Vagina (tissue), 2 donors: ENCODE data around the gene PPP2R2C. TPM values are rescaled to one million over a fixed set of nuclear protein-coding genes. Genes with fewer than 3 reads are reported as not detected.
A peak's percentile ranks its signal among the peaks of the same experiment; 100 is the strongest.

Source experiments
- DNase-seq, 2 donors: peaks; one replicate each; pipeline ENCODE4 v3.0.0-alpha.2; 2017; ENCODE audit errors: extremely low spot score in 2 of 2
- H3K27ac ChIP-seq: fragments of 200-600 bp; sonication (generic); one replicate; pipeline ENCODE4 v1.5.1; 2019
- H3K27me3 ChIP-seq: fragments of 200-600 bp; sonication (generic); one replicate; pipeline ENCODE4 v1.5.1; 2019
- H3K36me3 ChIP-seq, 2 donors: fragments of 200-600 bp; sonication (generic); one replicate each; pipeline ENCODE4 v1.5.1; 2017 to 2019
- H3K4me1 ChIP-seq: fragments of 200-600 bp; sonication (generic); one replicate; pipeline ENCODE4 v1.5.1; 2019
- H3K4me3 ChIP-seq, 2 donors: fragments of 200-600 bp; sonication (generic); 1 replicate in 1 of 2; 2 replicates in 1 of 2; pipeline ENCODE4 v1.5.1; 2016 to 2019
- H3K9me3 ChIP-seq: fragments of 200-600 bp; sonication (generic); one replicate; pipeline ENCODE4 v1.5.1; 2019
- CTCF ChIP-seq, 3 experiments: fragments of 450-650 bp in 2 of 3; fragments of 200-600 bp in 1 of 3; sonication (generic) in 1 of 3; IDR thresholded peaks; one replicate each; pipeline ENCODE4 v1.5.1; 2017 to 2019; ENCODE audit warnings: antibody characterized with exemption in 3 of 3, mild to moderate bottlenecking in 2 of 3, moderate library complexity in 2 of 3
- POLR2A ChIP-seq, 2 donors: fragments of 450-650 bp; IDR thresholded peaks; one replicate each; pipeline ENCODE4 v1.6.1; 2017; ENCODE audit warnings: antibody characterized with exemption in 2 of 2, mild to moderate bottlenecking in 2 of 2, moderate library complexity in 2 of 2
- POLR2AphosphoS5 ChIP-seq, 2 donors: sonication (generic); formaldehyde crosslinking; IDR thresholded peaks; one replicate each; pipeline ENCODE4 v1.9.0; 2017; ENCODE audit warnings: antibody characterized with exemption in 2 of 2, mild to moderate bottlenecking in 2 of 2, low read depth in 1 of 2; ENCODE audit not compliant: insufficient read depth in 1 of 2
- intact Hi-C: fragments of 100-400 bp; cut with DNase I; formaldehyde crosslinking; loops from one replicate; pipeline ENCODE4 v1.15.1; 2023
- total RNA-seq: library from RNA; depleted of rRNA; stranded (reverse); fragments of >200 nt; gene quantifications from one replicate; pipeline ENCODE4 v1.2.3, GENCODE V29; 2016

Gene PPP2R2C
- total RNA-seq, 1 donor from 2014 or later = 17.2 TPM

- no peak overlapping the region for H3K27ac ChIP-seq
- DNase-seq = no peak
- intact Hi-C loops = no loop called here
Measured at GRCh38 chr4:6448476-6449170, 23.8 kb downstream of the PPP2R2C start.

DNA sequence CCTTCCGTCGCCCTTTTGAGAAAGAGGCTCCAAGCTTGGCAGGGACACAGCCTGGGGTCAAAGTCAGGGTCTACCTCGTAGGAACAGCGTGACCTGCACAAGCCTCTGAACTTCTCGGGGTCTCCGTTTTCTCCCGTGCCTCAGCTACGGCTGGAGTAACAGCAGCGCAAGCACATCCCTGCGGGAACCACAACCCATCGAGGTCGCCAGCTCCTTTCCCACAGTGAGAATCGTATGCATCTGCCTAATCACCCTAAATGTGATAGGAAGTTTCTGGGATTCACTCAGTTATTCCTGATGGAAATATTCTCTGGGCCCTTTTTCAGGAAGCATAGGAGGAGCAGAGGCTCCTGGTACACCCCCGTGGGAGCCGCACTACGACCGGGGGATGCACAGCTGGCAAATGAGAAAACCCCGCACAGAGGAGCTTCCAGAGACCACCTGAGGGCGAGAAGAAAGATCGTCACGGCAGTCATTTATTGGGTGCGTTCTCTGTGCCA lies 24.7 kb downstream of the PPP2R2C start:
- Histone ChIP-seq H3K4me1 (peaks cover 35% of the 10 kb centered on the region), H3K27ac (no peak overlapping the region), H3K9me3 (no peaks in the 10 kb centered on the region), H3K27me3 (no peaks in the 10 kb centered on the region), H3K4me3 (no peak overlapping the region), H3K36me3 (no peaks in the 10 kb centered on the region)
- intact Hi-C loops = no loop called here
- TF ChIP-seq POLR2AphosphoS5 (IDR thresholded peaks at IDR 0.05; ENCODE audit: insufficient read depth in 1 of 2, low read depth in 1 of 2) = no peak
- no peak for DNase-seq

More at GRCh38 chr4:6448476-6449170, 23.8 kb downstream of the PPP2R2C start:
- Histone ChIP-seq H3K4me1 (peaks cover 35% of the 10 kb centered on the region), H3K36me3 (no peaks in the 10 kb centered on the region), H3K27me3 (no peaks in the 10 kb centered on the region), H3K9me3 (no peaks in the 10 kb centered on the region), H3K4me3 (no peak overlapping the region)
- TF ChIP-seq POLR2AphosphoS5 (IDR thresholded peaks at IDR 0.05; ENCODE audit: insufficient read depth in 1 of 2, low read depth in 1 of 2) (no peak), CTCF (IDR thresholded peaks at IDR 0.05) (no peak), POLR2A (IDR thresholded peaks at IDR 0.05) (no peak)

- H3K27me3 ChIP-seq = no peaks in the 10 kb centered on the region
- peaks cover 35% of the 10 kb centered on the region for H3K4me1 ChIP-seq
- no peaks in the 10 kb centered on the region for H3K36me3 ChIP-seq
- no peak for DNase-seq
- no peak overlapping the region for H3K4me3 ChIP-seq
- TF ChIP-seq CTCF (IDR thresholded peaks at IDR 0.05) (no peak), POLR2AphosphoS5 (IDR thresholded peaks at IDR 0.05; ENCODE audit: insufficient read depth in 1 of 2, low read depth in 1 of 2) (peak in 1 of 2 donors; percentile 30)
- intact Hi-C loops = no loop called here
- no peaks in the 10 kb centered on the region for H3K9me3 ChIP-seq
- H3K27ac ChIP-seq = no peak overlapping the region
Measured at GRCh38 chr4:6446538-6447451, 25.6 kb downstream of the PPP2R2C start.

DNA sequence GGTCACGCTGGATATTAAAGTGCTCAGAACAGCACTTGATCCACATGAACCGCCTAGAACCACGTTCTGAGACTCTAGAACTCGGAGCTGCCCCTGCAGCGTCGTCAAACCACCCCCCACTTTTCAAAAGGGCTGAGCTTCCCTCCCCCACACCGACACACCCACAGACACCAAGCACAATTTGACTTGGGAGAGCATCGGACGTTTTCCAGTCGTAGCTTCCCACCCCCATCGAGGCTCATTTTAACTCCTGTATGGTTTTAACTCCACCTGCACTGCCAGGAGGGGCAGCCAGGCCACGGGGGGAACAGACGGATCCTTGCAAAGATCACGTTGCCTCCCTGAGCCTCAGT lies 26.3 kb downstream of the PPP2R2C start:
- H3K4me1 ChIP-seq = peaks cover 35% of the 10 kb centered on the region
- no peak overlapping the region for H3K4me3 ChIP-seq
- TF ChIP-seq POLR2A (IDR thresholded peaks at IDR 0.05) (no peak), POLR2AphosphoS5 (IDR thresholded peaks at IDR 0.05; ENCODE audit: insufficient read depth in 1 of 2, low read depth in 1 of 2) (no peak), CTCF (IDR thresholded peaks at IDR 0.05) (no peak)
- H3K27ac ChIP-seq = no peak overlapping the region
- intact Hi-C loops = no loop called here
- no peaks in the 10 kb centered on the region for H3K9me3 ChIP-seq
- no peaks in the 10 kb centered on the region for H3K27me3 ChIP-seq
- DNase-seq = no peak
- no peaks in the 10 kb centered on the region for H3K36me3 ChIP-seq

DNA sequence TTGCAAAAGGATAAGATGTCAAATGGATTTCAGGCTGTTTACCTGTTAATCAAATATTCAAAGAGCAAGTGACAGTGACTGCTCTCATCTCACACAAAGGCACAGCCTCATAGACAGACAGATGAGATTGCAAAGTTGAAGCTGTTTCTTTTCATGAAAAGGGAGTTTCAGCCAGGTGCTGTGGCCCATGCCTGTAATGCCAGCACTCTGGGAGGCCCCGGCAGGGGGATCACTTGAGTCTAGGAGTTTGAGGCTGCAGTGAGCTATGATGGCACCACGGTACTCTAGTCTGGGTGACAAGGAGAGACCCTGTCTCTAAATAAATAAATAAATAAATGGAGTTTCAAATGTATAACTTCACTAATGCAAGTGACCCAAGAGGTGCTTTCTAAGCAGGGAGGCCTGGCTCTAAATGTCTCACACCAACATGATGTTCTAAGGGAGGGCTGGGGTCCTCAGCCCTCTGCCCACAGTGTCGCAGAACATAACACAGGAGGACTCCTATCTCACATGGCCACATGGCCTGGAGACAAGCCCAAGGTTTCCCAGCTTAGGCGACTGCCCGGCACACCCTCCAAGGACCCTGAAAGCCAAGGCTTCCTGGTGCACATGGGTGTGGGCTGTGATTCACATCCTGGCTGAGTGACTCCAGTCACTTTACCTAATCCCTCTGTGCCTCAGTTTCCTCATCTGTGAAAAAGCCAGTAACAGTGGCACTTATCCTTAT lies 26.8 kb downstream of the PPP2R2C start:
- Histone ChIP-seq H3K36me3 (no peaks in the 10 kb centered on the region), H3K4me3 (no peak overlapping the region), H3K9me3 (no peaks in the 10 kb centered on the region), H3K27me3 (no peaks in the 10 kb centered on the region), H3K4me1 (peaks cover 35% of the 10 kb centered on the region), H3K27ac (no peak overlapping the region)
- intact Hi-C loops = no loop called here
- TF ChIP-seq POLR2AphosphoS5 (IDR thresholded peaks at IDR 0.05; ENCODE audit: insufficient read depth in 1 of 2, low read depth in 1 of 2) (no peak), CTCF (IDR thresholded peaks at IDR 0.05) (no peak), POLR2A (IDR thresholded peaks at IDR 0.05) (no peak)
- no peak for DNase-seq
